Heart right ventricle (tissue), 16 donors: ENCODE results near the gene TMEM229A. TPM values are rescaled to one million over a fixed set of nuclear protein-coding genes. Genes with fewer than 3 reads are reported as not detected.
"Not testable (repeated sequence)": the region's sequence is repeated elsewhere in the genome, so short reads cannot be mapped to it uniquely, and the experiment has no call there.

ENCODE experiments used
- ATAC-seq, 8 donors: fragments of 200-7000 bp; cut with Tn5 transposase; one replicate each; pipeline ENCODE4 v1.9.1; 2020; ENCODE audit warnings: mild to moderate bottlenecking in 8 of 8, moderate library complexity in 8 of 8, moderate number of reproducible peaks in 1 of 8
- DNase-seq, 2 donors: peaks; one replicate each; pipeline ENCODE4 v3.0.0-alpha.2; 2020
- H3K27ac ChIP-seq, 10 donors: fragments of 200-600 bp; sonication (generic) in 2 of 10; one replicate each; pipeline versions ENCODE4 v1.5.0 to v1.8.0; 2020 to 2022; ENCODE audit warnings: mild to moderate bottlenecking in 3 of 10
- H3K27me3 ChIP-seq, 7 donors: fragments of 200-600 bp; one replicate each; pipeline ENCODE4 v1.8.0; 2021 to 2022; ENCODE audit warnings: mild to moderate bottlenecking in 2 of 7
- H3K36me3 ChIP-seq, 9 donors: fragments of 200-600 bp; sonication (generic) in 1 of 9; one replicate each; pipeline versions ENCODE4 v1.5.0 to v1.8.0; 2020 to 2022; ENCODE audit warnings: mild to moderate bottlenecking in 2 of 9
- H3K4me1 ChIP-seq, 9 donors: fragments of 200-600 bp; sonication (generic) in 1 of 9; one replicate each; pipeline versions ENCODE4 v1.5.0 to v1.8.0; 2020 to 2022; ENCODE audit warnings: mild to moderate bottlenecking in 4 of 9
- H3K4me3 ChIP-seq, 10 donors: fragments of 200-600 bp; sonication (generic) in 2 of 10; one replicate each; pipeline versions ENCODE4 v1.5.0 to v1.8.0; 2020 to 2022; ENCODE audit warnings: mild to moderate bottlenecking in 7 of 10, moderate library complexity in 2 of 10
- H3K9me3 ChIP-seq, 11 donors: fragments of 200-600 bp in 10 of 11; sonication (generic) in 2 of 11; one replicate each; pipeline versions ENCODE4 v1.5.0 to v1.8.0; 2013 to 2022; ENCODE audit warnings: mild to moderate bottlenecking in 2 of 11, control low read depth in 1 of 11, moderate library complexity in 1 of 11
- CTCF ChIP-seq, 9 donors: fragments of 200-600 bp; sonication (generic) in 2 of 9; IDR thresholded peaks; one replicate each; pipeline versions ENCODE4 v1.5.0 to v1.8.0; 2021 to 2022; ENCODE audit warnings: antibody characterized with exemption in 9 of 9, mild to moderate bottlenecking in 5 of 9, moderate library complexity in 1 of 9
- WGBS, 2 donors: extraction: QIAGEN DNeasy Blood & Tissue Kit; methylation state at CpG; one replicate each; pipeline ENCODE4 v1.1.7; 2013; ENCODE audit warnings: inconsistent platforms in 1 of 2; 5-methylcytosine and 5-hydroxymethylcytosine counted together
- intact Hi-C, 10 donors: fragments of 100-400 bp; cut with DNase I; formaldehyde crosslinking; loops; one replicate each; pipeline versions ENCODE4 v1.11.1 to v1.14.2; 2022
- polyA plus RNA-seq, 2 donors: library from polyadenylated mRNA; stranded (reverse); fragments of 200-250 nt; gene quantifications; one replicate each; pipeline ENCODE4 v1.2.3, GENCODE V29; 2013
- total RNA-seq, 10 donors: library from RNA; stranded (reverse); fragmentation: NEBNext Ultra II Directional in 3 of 10; extraction: Animal tissue kit (Norgen Biotek cat#: 25700) in 3 of 10; gene quantifications; one replicate each; pipeline versions ENCODE4 v1.2.1 to v1.2.4, GENCODE V29; 2021 to 2023
- donor health status: Arrhythmogenic right ventricular cardiomyopathy.
- donor health status: ischemic (EF 13 %, LVEDD 7.1; RV severe dilation, severe dysfunction).
- donor health status: healthy with polysubstance abuse.
- donor health status: DM: no; HTN: yes; CAD: no.
- donor health status: DM: no; HTN: no; CAD: no.
- donor health status: ischemic (EF 25% LVEDD 6.9; RV normal size, moderate dysfunction).
- donor health status: ischemic (EF 25% LVEDD 5.7; RV mildly dilated, moderate dysfunction).
- donor health status: healthy.
- donor health status: DM: yes; HTN: yes; CAD: no.
- donor health status: Ischemic cardiomyopathy.
- donor health status: ischemic (EF 35%, LVEDD 5.7; RV mildly dilated, moderate dysfunction).
- donor health status: nonischemic (EF 11% LVEDD 7.7; RV severe dilation, severe dysfunction).
- donor health status: DM: yes; HTN: yes; CAD: no.
- donor health status: PGD.
- donor health status: ischemic (EF 29% LVEDD 5.4; RV normal size, mild dysfunction).
- donor health status: nonischemic (EF 23%, LVEDD 6.1; RV moderate dilation, normal function).

Gene TMEM229A
- total and polyA plus RNA-seq, 12 donors, result 0.17 to 0.32 TPM; not detected in 10

- intact Hi-C loops, result no loop called here
- ATAC-seq (no peak), DNase-seq (no peak)
- Histone ChIP-seq H3K27me3 (peaks cover 0 to 5% (median 0%) of the 10 kb centered on the region in 7 donors), H3K4me3 (no peak overlapping the region), H3K9me3 (no peaks in the 10 kb centered on the region), H3K4me1 (no peaks in the 10 kb centered on the region), H3K36me3 (no peaks in the 10 kb centered on the region), H3K27ac (no peak overlapping the region)
- TF ChIP-seq CTCF (IDR thresholded peaks at IDR 0.05), result no peak
- 83 to 88% methylated on average over 1 of the region's 1 CpG for WGBS, 2 donors
Observed at GRCh38 chr7:124051681-124052377, 19.0 kb upstream of the TMEM229A start.

GRCh38 chr7:124042826-124043225 lies 10.0 kb upstream of the TMEM229A start:
- ATAC-seq (no peak), DNase-seq (no peak)
- Histone ChIP-seq H3K4me3 (no peak overlapping the region), H3K4me1 (no peaks in the 10 kb centered on the region), H3K27ac (no peak overlapping the region), H3K36me3 (no peaks in the 10 kb centered on the region), H3K27me3 (peaks cover 0 to 13% (median 0%) of the 10 kb centered on the region in 7 donors), H3K9me3 (no peaks in the 10 kb centered on the region)
- WGBS, 2 donors, result 91 to 94% methylated on average over 2 of the region's 2 CpGs
- no peak for TF ChIP-seq CTCF (IDR thresholded peaks at IDR 0.05)
- intact Hi-C loops, result no loop called here

GRCh38 chr7:124041439-124041838 lies 8.6 kb upstream of the TMEM229A start:
- Histone ChIP-seq H3K36me3 (no peaks in the 10 kb centered on the region), H3K27me3 (peaks cover 0 to 9% (median 0%) of the 10 kb centered on the region in 7 donors), H3K27ac (no peak overlapping the region), H3K9me3 (no peaks in the 10 kb centered on the region), H3K4me3 (no peak overlapping the region), H3K4me1 (no peaks in the 10 kb centered on the region)
- 33 to 56% methylated on average over 2 of the region's 2 CpGs for WGBS, 2 donors
- no peak for TF ChIP-seq CTCF (IDR thresholded peaks at IDR 0.05)
- intact Hi-C loops, result no loop called here
- no peak for DNase-seq
- ATAC-seq, result no peak

- DNase-seq, H3K9me3 ChIP-seq, H3K4me1 ChIP-seq, H3K4me3 ChIP-seq, ATAC-seq, H3K27ac ChIP-seq, intact Hi-C loops, H3K36me3 ChIP-seq: not testable (repeated sequence)
- peaks cover 0 to 20% (median 9%) of the 10 kb centered on the region in 7 donors for H3K27me3 ChIP-seq
- WGBS, 2 donors, result 81 to 86% methylated on average over 5 of the region's 5 CpGs
Observed at GRCh38 chr7:124037902-124038301, 5.0 kb upstream of the TMEM229A start.

- Histone ChIP-seq H3K9me3 (no peaks in the 10 kb centered on the region), H3K27ac (no peak overlapping the region), H3K4me1 (peaks cover 0 to 19% (median 14%) of the 10 kb centered on the region in 9 donors), H3K36me3 (no peaks in the 10 kb centered on the region), H3K4me3 (no peak overlapping the region), H3K27me3 (peaks cover 0 to 40% (median 30%) of the 10 kb centered on the region in 7 donors)
- DNase-seq (no peak), ATAC-seq (no peak)
- no peak for TF ChIP-seq CTCF (IDR thresholded peaks at IDR 0.05)
- intact Hi-C loops, result no loop called here
- 92 to 94% methylated on average over 3 of the region's 3 CpGs for WGBS, 2 donors
Observed at GRCh38 chr7:124035706-124036105, 2.8 kb upstream of the TMEM229A start.
